T-cell (primary cell): ENCODE results near the gene TMEM213. TPM values are rescaled to one million over a fixed set of nuclear protein-coding genes. Genes with fewer than 3 reads are reported as not detected.

Experiments
- ATAC-seq, 4 experiments: fragments of 200-7000 bp in 3 of 4; fragments of 150-1000 bp in 1 of 4; cut with Tn5 transposase; replicated peaks in 1 of 4; 1 replicate in 3 of 4; 2 replicates in 1 of 4; pipeline ENCODE4 v1.10.0; 2021; ENCODE audit warnings: moderate library complexity in 3 of 4, mild to moderate bottlenecking in 2 of 4, moderate number of reproducible peaks in 1 of 4
- CTCF ChIA-PET, 2 donors: fragments of 300-600 bp; sonication (Branson Sonifier 250); formaldehyde crosslinking; loops; one replicate each; lab custom pipeline; 2022; ENCODE audit warnings: antibody characterized with exemption in 2 of 2; lab: Charles Lee
- POLR2A ChIA-PET, 2 donors: fragments of 300-600 bp; sonication (Branson Sonifier 250); formaldehyde crosslinking; loops; one replicate each; lab custom pipeline; 2022; ENCODE audit warnings: antibody characterized with exemption in 2 of 2; lab: Charles Lee
- DNase-seq, 35 experiments: peaks; one replicate each; pipeline versions ENCODE4 v3.0.0 to v3.0.0-alpha.2; 2013 to 2023
- H3K27ac ChIP-seq: one replicate; pipeline ENCODE4 v1.5.1; 2013; ENCODE audit warnings: low read length
- H3K27me3 ChIP-seq, 2 experiments: replicated peaks in 1 of 2; 1 replicate in 1 of 2; 2 replicates in 1 of 2; pipeline versions ENCODE4 v1.6.1 to v1.7.0; 2013; ENCODE audit warnings: low read length in 1 of 2, mixed read lengths in 1 of 2; ENCODE audit not compliant: control insufficient read depth in 2 of 2, insufficient read depth in 2 of 2; ENCODE audit errors: extremely low read depth in 1 of 2
- H3K36me3 ChIP-seq, 2 donors: 1 replicate in 1 of 2; 2 replicates in 1 of 2; pipeline versions ENCODE4 v1.6.1 to v1.7.0; 2013; ENCODE audit warnings: low read length in 1 of 2; ENCODE audit not compliant: control insufficient read depth in 2 of 2, insufficient read depth in 1 of 2; ENCODE audit errors: extremely low read depth in 1 of 2
- H3K4me1 ChIP-seq, 2 experiments: 1 replicate in 1 of 2; 2 replicates in 1 of 2; pipeline versions ENCODE4 v1.6.1 to v1.7.0; 2013; ENCODE audit warnings: low read length in 2 of 2, mixed read lengths in 1 of 2; ENCODE audit not compliant: insufficient read depth in 2 of 2, control insufficient read depth in 1 of 2; ENCODE audit errors: extremely low read depth in 1 of 2
- H3K4me3 ChIP-seq, 2 donors: 1 replicate in 1 of 2; 2 replicates in 1 of 2; pipeline versions ENCODE4 v1.5.1 to v1.7.0; 2013; ENCODE audit warnings: mild to moderate bottlenecking in 2 of 2, low read length in 1 of 2, moderate library complexity in 1 of 2; ENCODE audit not compliant: control insufficient read depth in 1 of 2; ENCODE audit errors: extremely low read depth in 1 of 2
- H3K9me3 ChIP-seq: 2 replicates; pipeline ENCODE4 v1.7.0; 2013
- H3K27ac Mint-ChIP-seq, 2 donors: one replicate each; pipeline ENCODE4 v1.8.0; 2020 to 2021; ENCODE audit warnings: mild to moderate bottlenecking in 2 of 2, mixed read lengths in 2 of 2
- H3K27me3 Mint-ChIP-seq, 2 donors: one replicate each; pipeline ENCODE4 v1.8.0; 2021 to 2022; ENCODE audit warnings: mixed read lengths in 2 of 2
- H3K36me3 Mint-ChIP-seq: one replicate; pipeline ENCODE4 v1.8.0; 2021; ENCODE audit warnings: mixed read lengths
- H3K4me1 Mint-ChIP-seq, 3 donors: one replicate each; pipeline ENCODE4 v1.8.0; 2020 to 2022; ENCODE audit warnings: mixed read lengths in 3 of 3, mild to moderate bottlenecking in 1 of 3
- H3K4me3 Mint-ChIP-seq, 3 donors: one replicate each; pipeline ENCODE4 v1.8.0; 2020 to 2022; ENCODE audit warnings: mild to moderate bottlenecking in 3 of 3, mixed read lengths in 3 of 3, moderate library complexity in 3 of 3
- H3K9me3 Mint-ChIP-seq, 3 donors: one replicate each; pipeline ENCODE4 v1.8.0; 2020 to 2022; ENCODE audit warnings: mixed read lengths in 3 of 3
- WGBS: methylation state at CpG from one replicate; pipeline ENCODE4 v1.1.5; 2013; ENCODE audit warnings: missing lambda C conversion rate; ENCODE audit not compliant: insufficient coverage; 5-methylcytosine and 5-hydroxymethylcytosine counted together
- total RNA-seq, 35 experiments: library from RNA in 6 of 35; stranded (reverse) in 6 of 35; fragments of 120-200 nt in 1 of 35; gene quantifications; one replicate each; pipeline versions ENCODE4 v1.2.1 to v1.2.4 and lab custom pipeline; 2013 to 2026

The TMEM213 gene
- total RNA-seq, 5 donors from 2014 or later (not counting 1 experiment from before 2014, with no cell fraction given): not detected

- Mint-ChIP-seq H3K4me1 (peaks cover 0 to 2% (median 0%) of the 10 kb centered on the region in 3 donors), H3K4me3 (no peak overlapping the region), H3K36me3 (no peaks in the 10 kb centered on the region), H3K27ac (no peak overlapping the region), H3K9me3 (no peaks in the 10 kb centered on the region), H3K27me3 (no peaks in the 10 kb centered on the region)
- H3K27me3 ChIP-seq: peaks cover 0 to 2% of the 10 kb centered on the region in 2 experiments
- H3K36me3 ChIP-seq: no peaks in the 10 kb centered on the region
- POLR2A ChIA-PET: interaction anchor here (0.5 to 0.6 kb wide), 3 partner anchors 9 to 912 kb away, joined by 3 to 7 read pairs (median 3); no protein-coding TSS in a partner anchor
- peaks cover 0 to 8% of the 10 kb centered on the region in 2 experiments for H3K4me1 ChIP-seq
- WGBS: no CpG with 5 or more reads among the region's 2 CpGs
- no peaks in the 10 kb centered on the region for H3K9me3 ChIP-seq
- ATAC-seq (no peak), DNase-seq (no peak)
- CTCF ChIA-PET: no interaction called here
- no peak overlapping the region for H3K27ac ChIP-seq
- no peak overlapping the region for H3K4me3 ChIP-seq
Observed at GRCh38 chr7:138813945-138814344, 16.2 kb downstream of the TMEM213 start.

DNA sequence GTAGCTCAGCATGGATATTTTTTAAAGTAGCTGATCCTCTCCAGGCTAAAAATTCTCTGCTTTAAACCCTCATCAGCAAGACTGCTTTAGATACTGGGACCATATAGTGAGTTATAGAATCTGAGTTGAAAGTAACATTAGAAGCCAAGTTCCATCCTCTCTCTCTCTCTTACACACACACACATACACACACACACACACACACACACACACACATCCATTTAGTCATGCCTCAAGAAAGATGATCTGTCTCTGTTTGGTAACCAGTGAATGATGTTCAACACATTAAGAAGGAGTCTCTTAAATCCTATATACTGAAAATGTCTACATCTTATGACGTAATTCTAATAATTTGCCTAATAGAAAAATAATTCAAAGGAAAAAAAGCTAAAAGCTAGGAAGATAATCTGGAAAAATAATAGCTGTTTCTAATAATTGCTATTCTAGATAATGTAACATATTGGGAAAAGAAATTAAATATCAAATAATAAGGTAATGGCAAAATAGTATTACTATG lies 17.1 kb downstream of the TMEM213 start:
- no CpG with 5 or more reads among the region's 1 CpG for WGBS
- Histone ChIP-seq H3K4me3 (no peak overlapping the region), H3K27me3 (no peaks in the 10 kb centered on the region), H3K4me1 (peaks cover 0 to 8% of the 10 kb centered on the region in 2 experiments), H3K27ac (no peak overlapping the region), H3K9me3 (no peaks in the 10 kb centered on the region), H3K36me3 (no peaks in the 10 kb centered on the region)
- H3K27me3 Mint-ChIP-seq: no peaks in the 10 kb centered on the region
- no peak overlapping the region for H3K27ac Mint-ChIP-seq
- ChIA-PET CTCF (interaction anchor here in 1 of 2 donors (0.5 to 0.6 kb wide), 2 partner anchors 290 to 528 kb away, joined by 3 to 7 read pairs; no protein-coding TSS in a partner anchor), POLR2A (interaction anchor here in 1 of 2 donors (0.5 to 0.6 kb wide), 2 partner anchors 9 to 10 kb away, joined by 7 to 9 read pairs; no protein-coding TSS in a partner anchor)
- H3K4me3 Mint-ChIP-seq: no peak overlapping the region
- H3K4me1 Mint-ChIP-seq: peaks cover 0 to 2% (median 0%) of the 10 kb centered on the region in 3 donors
- ATAC-seq (no peak), DNase-seq (no peak)
- H3K9me3 Mint-ChIP-seq: no peaks in the 10 kb centered on the region
- no peaks in the 10 kb centered on the region for H3K36me3 Mint-ChIP-seq

GRCh38 chr7:138816650-138817049 lies 18.9 kb downstream of the TMEM213 start:
- Mint-ChIP-seq H3K9me3 (no peaks in the 10 kb centered on the region), H3K27me3 (no peaks in the 10 kb centered on the region), H3K27ac (no peak overlapping the region), H3K4me1 (peaks cover 0 to 2% (median 0%) of the 10 kb centered on the region in 3 donors), H3K36me3 (no peaks in the 10 kb centered on the region), H3K4me3 (no peak overlapping the region)
- Histone ChIP-seq H3K27me3 (no peaks in the 10 kb centered on the region), H3K9me3 (no peaks in the 10 kb centered on the region), H3K27ac (no peak overlapping the region), H3K4me3 (no peak overlapping the region), H3K4me1 (peaks cover 0 to 8% of the 10 kb centered on the region in 2 experiments), H3K36me3 (no peaks in the 10 kb centered on the region)
- 62% methylated on average over 1 of the region's 1 CpG for WGBS
- CTCF ChIA-PET: no interaction called here
- ATAC-seq (no peak), DNase-seq (no peak)
- POLR2A ChIA-PET: interaction anchor here in 1 of 2 donors (0.5 kb wide), 1 partner anchor 429 kb away, joined by 3 read pairs; no protein-coding TSS in a partner anchor

DNA sequence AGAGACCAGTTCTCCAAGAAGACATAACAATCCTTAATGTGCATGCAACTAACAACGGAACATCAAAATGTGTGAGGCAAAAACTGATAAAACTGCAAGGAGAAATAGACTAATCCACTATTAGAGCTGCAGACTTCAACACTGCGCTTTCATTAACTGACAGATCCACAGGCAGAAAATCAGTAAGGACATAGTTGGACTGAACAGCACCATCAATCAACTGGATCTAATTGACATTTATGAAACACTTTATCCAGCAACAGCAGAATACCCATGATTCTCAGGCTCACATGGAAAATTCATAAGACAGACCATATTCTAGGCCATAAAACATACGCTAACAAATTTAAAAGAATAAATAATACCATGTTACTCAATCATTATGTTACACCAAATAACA lies 21.8 kb downstream of the TMEM213 start:
- CTCF ChIA-PET: no interaction called here
- Mint-ChIP-seq H3K4me3 (no peak overlapping the region), H3K27ac (no peak overlapping the region), H3K36me3 (no peaks in the 10 kb centered on the region), H3K4me1 (no peaks in the 10 kb centered on the region), H3K9me3 (no peaks in the 10 kb centered on the region), H3K27me3 (no peaks in the 10 kb centered on the region)
- POLR2A ChIA-PET: no interaction called here
- Histone ChIP-seq H3K36me3 (no peaks in the 10 kb centered on the region), H3K4me3 (no peak overlapping the region), H3K4me1 (no peaks in the 10 kb centered on the region), H3K9me3 (no peaks in the 10 kb centered on the region), H3K27ac (no peak overlapping the region), H3K27me3 (no peaks in the 10 kb centered on the region)
- ATAC-seq (no peak), DNase-seq (no peak)
- 90% methylated on average over 2 of the region's 3 CpGs for WGBS

- Histone ChIP-seq H3K4me1 (no peaks in the 10 kb centered on the region), H3K36me3 (no peaks in the 10 kb centered on the region), H3K27me3 (peaks cover 0 to 3% of the 10 kb centered on the region in 2 experiments), H3K4me3 (no peak overlapping the region), H3K9me3 (no peaks in the 10 kb centered on the region), H3K27ac (no peak overlapping the region)
- no peaks in the 10 kb centered on the region for H3K36me3 Mint-ChIP-seq
- DNase-seq (no peak), ATAC-seq (no peak)
- WGBS: 92% methylated on average over 6 of the region's 7 CpGs
- H3K27ac Mint-ChIP-seq: no peak overlapping the region
- H3K9me3 Mint-ChIP-seq: no peaks in the 10 kb centered on the region
- POLR2A ChIA-PET: no interaction called here
- CTCF ChIA-PET: no interaction called here
- peaks cover 4 to 9% (median 7%) of the 10 kb centered on the region in 3 donors for H3K4me1 Mint-ChIP-seq
- H3K4me3 Mint-ChIP-seq: no peak overlapping the region
- H3K27me3 Mint-ChIP-seq: peaks cover 0 to 4% of the 10 kb centered on the region in 2 donors
Observed at GRCh38 chr7:138821912-138822311, 24.1 kb downstream of the TMEM213 start.

GRCh38 chr7:138822867-138823535 lies 25.2 kb downstream of the TMEM213 start:
- Histone ChIP-seq H3K9me3 (no peaks in the 10 kb centered on the region), H3K4me1 (no peaks in the 10 kb centered on the region), H3K4me3 (no peak overlapping the region), H3K27ac (no peak overlapping the region), H3K27me3 (peaks cover 0 to 3% of the 10 kb centered on the region in 2 experiments), H3K36me3 (no peaks in the 10 kb centered on the region)
- DNase-seq (no peak), ATAC-seq (no peak)
- ChIA-PET POLR2A (no interaction called here), CTCF (interaction anchor here in 1 of 2 donors (0.8 kb wide), 1 partner anchor 22 kb away, joined by 3 read pairs; no protein-coding TSS in a partner anchor)
- H3K36me3 Mint-ChIP-seq: no peaks in the 10 kb centered on the region
- no peak overlapping the region for H3K4me3 Mint-ChIP-seq
- H3K27me3 Mint-ChIP-seq: peaks cover 0 to 4% of the 10 kb centered on the region in 2 donors
- WGBS: 100% methylated on average over 3 of the region's 11 CpGs
- H3K4me1 Mint-ChIP-seq: peaks cover 4 to 9% (median 7%) of the 10 kb centered on the region in 3 donors
- no peaks in the 10 kb centered on the region for H3K9me3 Mint-ChIP-seq
- H3K27ac Mint-ChIP-seq: no peak overlapping the region
